Lower leg skin (tissue), 4 donors: Measurements from ENCODE around the gene PROC. TPM values are rescaled to one million over a fixed set of nuclear protein-coding genes. Genes with fewer than 3 reads are reported as not detected.

Experiments used
- DNase-seq, 2 donors: peaks; one replicate each; pipeline ENCODE4 v3.0.0-alpha.2; 2019; ENCODE audit warnings: low spot score in 2 of 2
- H3K4me3 ChIP-seq: fragments of 200-600 bp; sonication (generic); 2 replicates; pipeline ENCODE4 v1.5.1; 2017; ENCODE audit warnings: mild to moderate bottlenecking, low read depth; ENCODE audit not compliant: poor library complexity, severe bottlenecking
- POLR2A ChIP-seq, 2 donors: fragments of 450-650 bp; IDR thresholded peaks; one replicate each; pipeline ENCODE4 v1.6.1; 2016 to 2017; ENCODE audit warnings: antibody characterized with exemption in 2 of 2, mild to moderate bottlenecking in 1 of 2, moderate library complexity in 1 of 2
- WGBS, 2 donors: methylation state at CpG; one replicate each; pipeline ENCODE4 v1.1.5; 2018; 5-methylcytosine and 5-hydroxymethylcytosine counted together
- intact Hi-C: fragments of 100-400 bp; cut with DNase I; formaldehyde crosslinking; loops from one replicate; pipeline ENCODE4 v1.15.0; 2023; ENCODE audit warnings: low total_unique reads
- total RNA-seq, 4 donors: library from RNA; depleted of rRNA; stranded (reverse); fragments of >200 nt; gene quantifications; one replicate each; pipeline ENCODE4 v1.1.0, GENCODE V29; 2016
- TF ChIP-seq, protein P1 (sequence below), 3 donors: fragments of 450-650 bp; IDR thresholded peaks; one replicate each; pipeline ENCODE4 v1.5.1; 2016; ENCODE audit warnings: antibody characterized with exemption in 3 of 3, mild to moderate bottlenecking in 3 of 3, moderate library complexity in 2 of 3

Gene PROC
- total RNA-seq, 4 donors from 2014 or later: not detected

DNA sequence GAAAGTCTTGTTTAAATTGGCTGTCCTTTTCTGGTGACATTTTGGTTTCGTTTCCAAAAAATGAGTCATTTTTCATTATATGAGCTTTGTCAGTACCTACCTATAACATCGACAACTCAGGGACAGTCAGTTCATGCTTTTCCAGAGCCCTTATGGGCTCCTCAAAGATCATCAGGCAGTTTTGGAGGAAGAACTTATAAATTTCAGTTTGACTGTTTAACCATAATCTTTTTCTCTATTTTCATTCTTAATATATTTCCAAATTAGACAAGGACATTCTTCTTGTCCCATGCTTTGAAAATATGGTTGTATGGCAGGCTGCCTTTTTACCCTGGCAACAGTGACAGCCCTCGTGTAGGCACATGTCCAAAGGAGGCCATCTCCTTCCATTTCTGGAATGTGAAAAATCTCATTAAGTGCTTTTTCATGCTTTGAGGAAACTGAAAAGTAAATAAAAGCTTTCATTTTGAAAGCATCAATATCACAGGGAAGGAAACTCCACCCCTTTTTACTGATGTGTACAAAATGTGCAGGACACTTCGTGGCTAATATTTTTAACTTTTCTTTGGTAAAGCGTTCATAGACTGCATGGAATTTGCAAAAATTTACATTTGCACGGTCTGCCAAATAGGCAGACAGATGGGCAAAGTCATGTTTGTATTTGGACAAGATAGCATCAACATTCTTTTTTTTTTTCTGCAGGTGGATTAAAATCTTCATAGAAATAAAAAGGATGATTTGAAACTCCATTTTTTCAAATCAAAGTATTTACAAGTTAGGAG is 7.2 kb upstream of the PROC start:
- no peak for DNase-seq
- 6 to 8% methylated on average over 6 of the region's 6 CpGs for WGBS, 2 donors
- intact Hi-C loops: no loop called here

DNA sequence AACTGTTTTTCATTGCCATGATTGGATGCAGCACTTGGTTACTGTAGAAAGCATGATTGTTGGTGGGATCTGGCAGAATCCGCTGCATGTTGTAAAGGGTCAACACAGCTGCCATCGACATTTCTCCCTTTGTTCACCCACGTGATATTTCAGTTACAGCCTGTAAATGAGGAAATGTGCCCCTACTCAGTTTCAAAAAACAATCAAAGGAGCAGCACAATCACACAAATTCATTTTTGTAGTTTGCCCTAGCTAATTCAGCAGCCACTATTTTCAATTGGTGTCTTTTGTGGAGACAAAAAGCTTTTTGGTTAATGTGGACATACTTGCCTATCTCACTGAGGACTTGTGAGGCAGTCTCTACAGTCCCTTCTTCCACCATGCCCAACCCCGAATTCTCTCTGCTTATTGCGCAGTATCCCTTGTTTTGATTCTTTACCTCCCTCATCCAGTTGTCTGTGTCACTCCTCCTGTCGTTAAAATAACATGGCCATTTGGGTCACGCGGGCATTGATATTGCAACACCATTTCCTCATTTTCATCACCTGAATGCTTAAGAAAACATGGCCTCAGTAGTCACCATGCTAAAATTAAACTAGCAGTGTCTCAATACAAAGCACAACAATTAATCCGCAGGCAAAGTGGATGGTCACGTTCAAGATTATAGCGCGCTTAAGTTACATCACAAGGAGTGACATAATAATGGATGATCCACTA is 6.4 kb upstream of the PROC start:
- intact Hi-C loops: no loop called here
- H3K4me3 ChIP-seq: no peak overlapping the region
- no peak for TF ChIP-seq POLR2A (IDR thresholded peaks at IDR 0.05)
- TF ChIP-seq, protein P1, sequence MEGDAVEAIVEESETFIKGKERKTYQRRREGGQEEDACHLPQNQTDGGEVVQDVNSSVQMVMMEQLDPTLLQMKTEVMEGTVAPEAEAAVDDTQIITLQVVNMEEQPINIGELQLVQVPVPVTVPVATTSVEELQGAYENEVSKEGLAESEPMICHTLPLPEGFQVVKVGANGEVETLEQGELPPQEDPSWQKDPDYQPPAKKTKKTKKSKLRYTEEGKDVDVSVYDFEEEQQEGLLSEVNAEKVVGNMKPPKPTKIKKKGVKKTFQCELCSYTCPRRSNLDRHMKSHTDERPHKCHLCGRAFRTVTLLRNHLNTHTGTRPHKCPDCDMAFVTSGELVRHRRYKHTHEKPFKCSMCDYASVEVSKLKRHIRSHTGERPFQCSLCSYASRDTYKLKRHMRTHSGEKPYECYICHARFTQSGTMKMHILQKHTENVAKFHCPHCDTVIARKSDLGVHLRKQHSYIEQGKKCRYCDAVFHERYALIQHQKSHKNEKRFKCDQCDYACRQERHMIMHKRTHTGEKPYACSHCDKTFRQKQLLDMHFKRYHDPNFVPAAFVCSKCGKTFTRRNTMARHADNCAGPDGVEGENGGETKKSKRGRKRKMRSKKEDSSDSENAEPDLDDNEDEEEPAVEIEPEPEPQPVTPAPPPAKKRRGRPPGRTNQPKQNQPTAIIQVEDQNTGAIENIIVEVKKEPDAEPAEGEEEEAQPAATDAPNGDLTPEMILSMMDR (IDR thresholded peaks at IDR 0.05): no peak
- WGBS, 2 donors: 72 to 73% methylated on average over 12 of the region's 12 CpGs
- DNase-seq: peak in 1 of 2 donors; percentile 54

More for the DNA sequence above, 7.2 kb upstream of the PROC start:
- no peak for TF ChIP-seq POLR2A (IDR thresholded peaks at IDR 0.05)
- TF ChIP-seq, protein P1 (IDR thresholded peaks at IDR 0.05): no peak
- no peak overlapping the region for H3K4me3 ChIP-seq

DNA sequence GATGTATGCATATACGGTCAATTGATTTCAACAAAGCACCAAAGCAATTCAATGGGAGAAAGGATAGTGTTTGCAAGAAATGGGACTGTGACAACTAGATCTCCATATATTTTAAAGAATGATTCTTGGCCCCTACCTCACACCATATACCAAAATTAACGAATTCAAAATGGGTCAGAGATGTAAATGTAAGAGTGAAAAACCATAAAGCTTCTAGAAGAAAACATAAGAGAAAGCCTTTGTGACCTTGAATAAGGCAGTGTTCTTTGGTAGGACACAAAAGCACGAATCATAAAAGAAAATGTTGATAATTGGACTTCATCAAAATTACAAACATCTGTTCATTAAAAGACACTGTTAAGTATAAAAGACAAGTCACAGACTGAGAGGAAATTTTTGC is 5.0 kb upstream of the PROC start:
- TF ChIP-seq POLR2A (IDR thresholded peaks at IDR 0.05): no peak
- TF ChIP-seq, protein P1 (IDR thresholded peaks at IDR 0.05): no peak
- no peak overlapping the region for H3K4me3 ChIP-seq
- 76 to 83% methylated on average over 3 of the region's 3 CpGs for WGBS, 2 donors
- intact Hi-C loops: no loop called here
- no peak for DNase-seq

DNA sequence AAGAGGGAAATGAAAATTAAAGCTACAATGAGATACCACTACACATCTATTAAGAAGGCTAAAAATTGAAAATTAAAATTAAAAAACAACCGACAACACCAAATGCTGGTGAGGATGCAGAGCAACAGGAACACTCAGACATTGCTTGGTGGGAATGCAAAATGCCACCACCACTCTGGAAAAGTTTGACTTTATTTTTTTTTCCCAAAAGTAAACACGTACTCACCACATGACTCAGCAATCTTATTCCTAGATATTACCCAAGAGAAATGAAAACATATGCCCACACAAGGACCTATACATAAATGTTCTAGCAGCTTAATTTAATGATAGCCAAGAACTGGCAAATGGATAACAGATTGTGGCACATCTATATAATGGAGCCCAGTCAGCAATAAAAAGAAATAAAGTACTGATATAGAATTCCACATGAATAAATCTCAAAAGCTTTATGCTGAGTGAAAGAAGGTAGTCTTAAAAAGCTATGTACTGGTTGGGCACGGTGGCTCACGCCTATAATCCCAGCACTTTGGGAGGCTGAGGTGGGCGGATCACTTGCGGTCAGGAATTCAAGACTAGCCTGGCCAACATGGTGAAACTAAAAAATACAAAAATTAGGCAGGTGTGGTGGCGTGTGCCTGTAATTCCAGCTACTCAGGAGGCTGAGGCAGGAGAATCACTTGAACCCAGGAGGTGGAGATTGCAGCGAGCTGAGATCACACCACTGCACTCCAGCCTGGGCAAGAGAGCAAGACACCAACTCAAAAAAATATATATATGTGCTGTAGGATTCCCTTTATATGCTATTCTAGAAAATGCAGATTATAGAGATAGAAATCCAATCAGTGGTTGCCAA is 4.2 kb upstream of the PROC start:
- no peak for DNase-seq
- TF ChIP-seq, protein P1 (IDR thresholded peaks at IDR 0.05): no peak
- 77 to 79% methylated on average over 8 of the region's 8 CpGs for WGBS, 2 donors
- intact Hi-C loops: no loop called here
- no peak overlapping the region for H3K4me3 ChIP-seq

DNA sequence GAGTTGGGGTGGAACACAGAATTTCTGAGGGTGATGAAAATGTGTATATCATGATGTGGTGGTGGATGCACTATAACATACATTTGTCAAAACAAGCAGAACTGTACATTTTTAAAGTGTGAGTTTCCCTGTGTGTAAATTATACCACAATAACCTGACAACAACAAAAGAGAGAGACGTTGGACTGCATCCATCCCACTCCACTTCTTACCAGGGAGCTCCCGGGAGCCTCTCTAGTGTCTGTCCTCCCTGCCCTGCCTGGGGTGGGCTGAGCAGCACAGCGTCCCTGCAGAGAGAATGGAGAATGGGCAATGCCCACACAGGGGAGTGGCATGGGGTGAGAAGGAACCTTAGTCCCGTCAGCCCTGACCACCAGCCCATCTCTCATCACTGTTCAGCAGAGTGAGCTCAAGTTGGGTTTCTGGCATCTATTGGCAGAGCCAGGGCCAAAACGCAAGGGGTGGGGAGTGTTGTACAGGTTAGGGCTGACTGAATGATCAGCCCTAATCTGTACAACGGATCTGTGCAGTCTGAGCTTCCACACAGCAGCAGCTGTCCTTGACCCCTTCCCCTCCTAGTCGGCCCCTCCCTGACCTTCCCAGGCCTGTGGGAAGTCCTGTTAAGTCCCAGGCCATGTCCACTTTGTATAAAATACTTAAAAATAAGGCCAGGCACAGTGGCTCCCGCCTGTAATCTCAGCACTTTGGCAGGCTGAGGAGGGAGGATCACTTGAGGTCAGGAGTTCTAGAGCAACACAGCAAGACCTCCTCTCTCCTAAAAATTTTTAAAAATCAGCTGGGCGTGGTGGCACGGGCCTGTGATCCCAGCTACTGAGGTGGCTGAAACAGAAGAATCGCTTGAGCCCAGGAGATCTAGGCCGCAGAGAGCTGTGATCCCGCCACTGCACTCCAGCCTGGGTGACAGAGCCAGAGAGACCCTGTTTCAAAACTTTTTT is 3.3 kb upstream of the PROC start:
- H3K4me3 ChIP-seq: no peak overlapping the region
- DNase-seq: no peak
- intact Hi-C loops: no loop called here
- WGBS, 2 donors: 73 to 80% methylated on average over 13 of the region's 13 CpGs
- no peak for TF ChIP-seq POLR2A (IDR thresholded peaks at IDR 0.05)
- TF ChIP-seq, protein P1 (IDR thresholded peaks at IDR 0.05): no peak
